ACHN (cell line): Measurements from ENCODE around the gene ASCC2.
"Not testable (repeated sequence)": the region's sequence is repeated elsewhere in the genome, so short reads cannot be mapped to it uniquely, and the experiment has no call there.

Experiments used
- DNase-seq: peaks from one replicate; pipeline ENCODE4 v3.0.0-alpha.2; 2015
- in situ Hi-C: cut with HindIII; loops from 2 replicates; pipeline ENCODE4 v1.10.0; 2017; ENCODE audit warnings: low sequenced_read_pairs, low pct_ligation_motif_present, low pct_unique_long_range_greater_than_20kb

The ASCC2 gene, protein sequence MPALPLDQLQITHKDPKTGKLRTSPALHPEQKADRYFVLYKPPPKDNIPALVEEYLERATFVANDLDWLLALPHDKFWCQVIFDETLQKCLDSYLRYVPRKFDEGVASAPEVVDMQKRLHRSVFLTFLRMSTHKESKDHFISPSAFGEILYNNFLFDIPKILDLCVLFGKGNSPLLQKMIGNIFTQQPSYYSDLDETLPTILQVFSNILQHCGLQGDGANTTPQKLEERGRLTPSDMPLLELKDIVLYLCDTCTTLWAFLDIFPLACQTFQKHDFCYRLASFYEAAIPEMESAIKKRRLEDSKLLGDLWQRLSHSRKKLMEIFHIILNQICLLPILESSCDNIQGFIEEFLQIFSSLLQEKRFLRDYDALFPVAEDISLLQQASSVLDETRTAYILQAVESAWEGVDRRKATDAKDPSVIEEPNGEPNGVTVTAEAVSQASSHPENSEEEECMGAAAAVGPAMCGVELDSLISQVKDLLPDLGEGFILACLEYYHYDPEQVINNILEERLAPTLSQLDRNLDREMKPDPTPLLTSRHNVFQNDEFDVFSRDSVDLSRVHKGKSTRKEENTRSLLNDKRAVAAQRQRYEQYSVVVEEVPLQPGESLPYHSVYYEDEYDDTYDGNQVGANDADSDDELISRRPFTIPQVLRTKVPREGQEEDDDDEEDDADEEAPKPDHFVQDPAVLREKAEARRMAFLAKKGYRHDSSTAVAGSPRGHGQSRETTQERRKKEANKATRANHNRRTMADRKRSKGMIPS

DNA sequence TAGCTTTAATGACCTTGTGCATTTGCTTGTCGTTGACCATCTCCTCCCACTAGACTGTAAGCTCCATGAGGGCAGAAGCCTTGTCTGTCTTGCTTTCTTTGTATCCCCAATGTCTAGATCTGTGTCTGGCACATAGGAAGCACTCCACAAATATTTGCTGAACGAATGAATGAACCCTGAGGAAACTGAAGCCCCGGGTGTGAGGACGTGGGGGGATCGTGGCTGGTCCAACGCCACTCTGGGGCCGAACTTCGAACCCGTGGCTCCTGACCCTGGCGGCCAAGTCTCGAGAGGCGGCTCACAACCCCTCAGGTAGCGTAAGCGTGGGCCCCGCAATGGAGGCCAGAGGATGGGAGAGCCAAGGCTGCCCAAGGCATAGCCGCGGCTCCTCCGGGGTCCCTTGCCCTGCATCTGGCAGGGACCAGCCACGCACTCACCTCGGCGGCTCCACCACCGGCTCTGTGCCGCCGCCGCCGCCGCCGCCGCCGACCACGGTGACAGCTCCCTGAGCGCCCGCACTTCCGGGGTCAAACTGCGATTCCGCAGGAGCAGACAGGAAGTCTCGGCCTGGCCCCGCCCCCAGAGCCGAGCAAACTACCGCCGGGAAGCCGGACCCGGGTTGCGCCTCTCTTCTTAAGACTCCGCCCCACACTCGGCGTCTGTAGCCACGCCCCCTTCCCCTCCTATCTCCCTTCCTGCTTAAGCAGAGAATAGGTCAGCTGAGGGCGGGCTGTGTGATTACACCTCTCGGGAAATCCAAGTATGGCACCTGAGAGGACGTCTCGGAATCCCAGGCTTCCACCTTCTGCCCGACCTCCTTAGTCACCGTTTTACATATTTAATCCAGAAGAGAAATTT, at the start of gene ASCC2:
TSS of gene ASCC2 (minus strand) at position 534 of the 858 bp plus-strand sequence. CDS start 5,949 bp downstream, outside the sequence.
- peak; percentile 96 for DNase-seq
- in situ Hi-C loops, result no loop called here

DNA sequence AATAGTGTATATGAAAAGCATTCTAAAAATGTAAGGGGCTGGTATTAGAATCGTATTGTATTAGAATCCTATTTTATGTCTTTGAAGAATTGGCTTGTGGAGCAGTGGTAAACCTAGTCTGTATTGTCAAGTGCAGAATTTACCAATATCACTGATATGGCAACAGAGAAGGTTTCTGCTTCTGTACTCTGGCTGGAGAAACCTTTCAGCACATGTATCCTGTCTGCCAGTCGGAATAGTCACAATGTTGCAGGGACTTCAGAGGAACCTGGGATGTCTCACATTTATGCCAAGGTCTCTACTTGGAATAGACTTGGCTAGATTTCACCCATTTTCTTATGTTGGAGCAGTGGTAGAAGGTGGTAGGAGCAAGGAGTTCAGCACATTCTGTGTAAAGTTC, 49.3 kb upstream of the ASCC2 start:
- DNase-seq, result no peak
- in situ Hi-C loops, result no loop called here

DNA sequence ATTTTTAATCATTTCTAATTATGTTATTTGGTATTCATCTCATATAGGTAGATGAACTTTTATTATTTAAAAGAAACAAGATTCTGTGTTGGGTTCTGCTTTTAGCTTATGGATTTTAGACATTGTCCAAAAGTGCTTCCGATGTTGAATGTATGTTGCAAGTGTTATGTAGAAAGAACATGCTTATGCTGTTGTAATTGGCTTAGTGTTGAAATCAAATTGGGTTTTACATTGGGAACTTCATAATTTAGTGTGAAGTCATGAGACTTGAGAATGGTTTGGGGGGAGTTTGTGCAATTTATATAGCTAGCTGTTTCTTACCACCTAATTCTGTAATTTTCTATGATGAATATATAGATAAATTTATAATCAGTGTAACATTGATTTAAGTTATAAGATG, 48.5 kb upstream of the ASCC2 start:
- in situ Hi-C loops, result no loop called here
- no peak for DNase-seq

DNA sequence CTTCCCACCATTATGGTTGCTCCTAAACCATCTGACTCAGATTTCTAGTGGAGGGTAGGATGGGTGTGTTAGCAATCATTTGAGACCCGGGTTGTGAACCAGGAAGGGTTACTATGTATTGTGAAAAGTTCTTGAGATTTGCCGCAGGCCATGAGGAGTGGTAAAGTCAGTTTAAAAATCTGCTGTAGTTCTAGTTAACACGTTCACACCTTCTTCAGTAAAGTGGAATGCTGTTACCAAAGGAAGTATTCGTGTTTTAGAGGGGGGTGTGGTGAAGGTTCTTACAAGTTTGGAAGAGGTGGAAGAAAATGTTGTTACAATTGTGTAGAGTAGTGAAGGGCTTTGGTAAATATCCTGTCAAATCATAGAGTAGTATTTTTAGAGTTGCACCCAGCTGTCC, 47.5 kb upstream of the ASCC2 start:
- DNase-seq, result no peak
- in situ Hi-C loops, result no loop called here

DNA sequence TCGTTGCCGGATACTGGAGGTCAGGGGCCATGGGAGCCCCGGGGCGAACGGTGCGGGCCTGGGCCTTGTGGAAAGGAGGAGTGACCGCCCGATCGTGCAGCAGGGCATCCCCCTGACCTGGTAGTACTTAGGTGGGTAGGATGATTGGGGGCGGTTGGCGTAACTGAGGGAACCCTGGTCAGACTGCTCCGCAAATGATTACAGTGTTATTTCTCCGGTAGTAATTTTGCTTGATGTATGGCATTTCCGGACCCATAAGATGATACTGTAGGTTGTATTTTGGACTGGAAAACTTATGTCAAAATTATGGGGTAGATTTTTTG, 45.7 kb upstream of the ASCC2 start:
- DNase-seq, result no peak

DNA sequence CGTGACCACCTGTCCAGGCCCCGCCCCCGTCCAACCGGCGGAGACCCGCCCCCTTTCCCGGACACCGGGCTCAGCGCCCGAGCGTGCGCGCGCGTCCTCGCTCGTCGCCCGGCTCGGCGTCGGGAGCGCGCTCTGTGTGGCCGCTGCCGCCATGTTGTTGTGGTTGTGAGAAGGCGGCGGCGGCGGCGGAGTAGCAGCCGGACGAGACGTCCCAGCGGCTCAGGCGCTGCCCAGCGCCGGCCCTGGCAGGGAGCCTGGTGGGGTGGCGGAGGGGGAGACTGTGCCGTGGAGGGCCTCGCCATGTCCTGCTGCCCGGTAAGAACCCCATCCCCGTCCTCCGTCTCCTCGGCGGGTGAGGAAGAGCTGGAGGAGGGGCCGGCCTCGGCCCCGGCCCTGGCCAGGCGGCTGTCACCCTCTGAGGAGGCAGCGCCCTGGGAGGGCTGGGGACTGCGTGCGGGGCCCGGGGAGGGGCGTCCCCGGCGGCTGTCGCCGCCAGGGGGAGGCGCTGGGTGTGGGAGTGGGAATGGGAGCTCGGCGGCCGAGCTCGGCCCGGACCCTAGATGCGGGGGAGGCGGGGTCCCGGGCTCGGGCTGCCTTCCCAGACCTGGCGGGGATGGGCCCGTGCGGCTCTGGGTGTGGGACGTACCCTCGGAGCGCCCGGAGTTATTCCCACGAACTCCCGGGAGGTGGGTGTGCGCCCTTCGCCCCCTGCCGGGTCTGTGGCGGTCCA, 45.1 kb upstream of the ASCC2 start, which contains the start of gene MTMR3:
TSS of gene MTMR3 (plus strand) at position 130 of the 730 bp plus-strand sequence. CDS start 87,886 bp downstream, outside the sequence.
- in situ Hi-C loops, result no loop called here
- DNase-seq, result peak; percentile 86

More for the DNA sequence above, 45.7 kb upstream of the ASCC2 start:
- in situ Hi-C loops, result no loop called here

DNA sequence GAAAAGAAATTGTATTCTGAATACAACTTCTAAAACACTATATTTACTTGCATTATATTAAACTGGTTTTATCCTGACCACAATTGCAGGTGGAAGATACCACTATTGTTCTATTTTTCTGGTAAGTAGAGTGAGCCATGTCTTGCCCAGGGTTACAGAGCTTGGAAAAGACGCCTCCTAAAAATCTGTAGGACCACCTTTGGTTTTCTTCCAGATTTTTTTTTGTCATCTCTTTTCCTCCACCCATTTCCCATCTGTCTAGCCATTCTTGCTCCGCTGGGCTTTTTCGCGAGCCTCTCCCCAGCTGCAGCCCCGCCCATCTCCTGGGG, 44.6 kb upstream of the ASCC2 start:
- no peak for DNase-seq
- in situ Hi-C loops, result no loop called here

DNA sequence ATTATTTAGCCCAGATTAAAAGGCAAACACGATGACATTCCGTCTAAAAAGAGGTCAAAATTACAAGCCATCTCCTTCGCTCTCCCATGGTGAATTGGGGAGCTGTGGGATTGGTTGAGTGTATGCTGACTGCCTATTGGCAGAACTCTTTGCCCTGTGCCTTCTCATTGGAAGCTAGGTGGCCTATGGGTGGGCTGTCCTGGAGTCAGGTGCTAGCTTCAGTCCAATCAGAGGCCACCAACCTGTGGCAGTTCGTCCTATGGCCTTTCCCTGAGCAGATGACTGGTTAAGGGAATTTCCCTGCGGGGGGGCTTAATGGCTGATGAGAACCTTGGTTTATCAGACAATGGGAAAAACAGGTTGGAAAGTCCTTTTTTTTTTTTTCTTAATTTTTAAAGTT, 41.7 kb upstream of the ASCC2 start:
- no peak for DNase-seq
- in situ Hi-C loops, result no loop called here

DNA sequence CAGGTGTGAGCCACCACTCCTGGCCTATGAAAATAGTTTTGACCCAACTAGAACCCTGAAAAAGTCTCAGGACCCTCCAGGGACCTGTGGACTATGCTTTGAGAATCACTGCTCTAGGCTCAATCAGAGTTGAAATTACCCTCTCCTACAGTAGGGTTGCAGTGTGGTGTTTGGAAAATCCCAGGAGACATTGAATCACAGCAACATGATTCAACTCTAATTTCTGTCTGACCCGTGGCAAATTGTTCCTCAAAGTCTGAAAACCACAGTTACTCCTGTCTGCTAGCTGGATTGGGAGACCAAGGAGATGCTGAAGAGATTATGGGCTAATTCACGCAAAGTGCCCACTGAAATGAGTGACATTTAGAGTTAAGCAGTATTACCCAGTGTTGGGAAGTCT, 39.5 kb upstream of the ASCC2 start:
- DNase-seq, result no peak
- in situ Hi-C loops, result no loop called here

DNA sequence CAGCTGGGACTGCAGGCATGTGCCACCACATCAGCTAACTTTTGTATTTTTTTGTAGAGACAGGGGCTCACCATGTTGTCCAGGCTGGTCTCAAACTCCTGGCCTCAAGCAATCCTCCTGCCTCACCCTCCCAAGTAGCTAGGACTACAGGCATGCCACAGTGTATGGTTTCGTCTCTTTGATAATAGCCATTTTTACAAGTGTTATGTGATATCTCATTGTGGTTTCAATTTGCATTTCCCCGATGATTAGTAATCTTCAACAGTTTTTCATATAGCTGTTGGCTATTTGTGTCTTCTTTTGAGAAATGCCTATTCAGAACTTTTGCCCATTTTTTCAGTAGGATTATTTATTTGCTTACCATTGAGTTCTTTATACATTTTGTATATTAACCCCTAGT, 35.9 kb upstream of the ASCC2 start:
- DNase-seq, result no peak
- in situ Hi-C loops, result no loop called here

DNA sequence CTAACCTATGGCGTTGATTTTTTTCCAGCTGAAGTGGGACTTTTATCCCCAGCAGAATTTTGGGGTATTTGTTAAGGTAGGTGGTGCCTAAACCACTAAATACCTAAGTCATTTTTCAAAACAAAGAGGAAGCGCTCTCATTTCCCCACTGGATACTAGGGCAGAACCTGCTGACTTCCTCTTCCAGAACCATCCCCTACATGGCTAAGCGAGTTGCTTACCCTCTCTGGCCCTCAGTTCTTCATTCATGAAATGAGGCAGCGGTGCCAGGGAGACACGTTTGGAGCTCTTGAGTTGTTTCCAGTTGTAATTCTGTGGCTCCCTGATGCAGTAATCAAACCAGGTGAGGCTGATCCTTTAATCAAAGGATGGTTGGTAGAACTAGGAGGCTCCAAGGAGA, 34.9 kb upstream of the ASCC2 start:
- DNase-seq, result no peak
- in situ Hi-C loops, result no loop called here

DNA sequence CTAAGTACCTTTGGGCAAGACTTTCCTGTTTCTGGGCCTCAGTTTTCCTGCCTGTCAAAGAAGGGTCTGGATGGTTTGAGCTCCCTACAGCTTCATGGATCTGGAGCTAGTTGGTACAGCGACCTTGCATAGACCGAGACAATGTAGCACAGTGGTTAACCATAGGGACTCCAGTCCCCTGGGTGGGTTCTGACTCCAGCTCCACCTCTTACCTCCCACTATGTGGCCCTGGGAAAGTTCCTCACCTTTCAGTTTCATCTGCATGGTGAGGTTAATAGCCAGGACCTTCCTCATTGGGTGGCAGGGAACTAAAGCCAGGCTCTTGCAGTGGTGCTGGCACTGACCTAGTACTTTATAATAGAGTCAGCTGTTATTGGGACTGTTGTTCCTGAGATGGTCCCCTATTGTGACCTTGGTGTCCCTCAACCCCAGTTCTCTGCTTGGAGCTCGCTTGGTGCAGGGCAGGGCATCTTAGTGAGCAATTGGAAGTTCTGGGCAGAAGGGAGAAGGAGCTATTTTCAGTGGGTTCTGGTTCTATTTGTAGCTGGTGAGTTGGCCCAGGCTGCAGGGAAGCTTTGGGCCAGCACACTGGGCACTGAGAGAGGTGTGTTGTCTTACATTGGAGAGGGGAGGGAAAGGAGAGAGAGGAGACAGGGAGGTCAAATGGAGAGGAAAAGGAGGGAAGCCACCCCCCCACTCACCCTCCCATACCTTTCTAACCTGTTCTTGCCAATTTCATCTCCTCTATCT, 34.2 kb upstream of the ASCC2 start:
- in situ Hi-C loops, result no loop called here
- no peak for DNase-seq

DNA sequence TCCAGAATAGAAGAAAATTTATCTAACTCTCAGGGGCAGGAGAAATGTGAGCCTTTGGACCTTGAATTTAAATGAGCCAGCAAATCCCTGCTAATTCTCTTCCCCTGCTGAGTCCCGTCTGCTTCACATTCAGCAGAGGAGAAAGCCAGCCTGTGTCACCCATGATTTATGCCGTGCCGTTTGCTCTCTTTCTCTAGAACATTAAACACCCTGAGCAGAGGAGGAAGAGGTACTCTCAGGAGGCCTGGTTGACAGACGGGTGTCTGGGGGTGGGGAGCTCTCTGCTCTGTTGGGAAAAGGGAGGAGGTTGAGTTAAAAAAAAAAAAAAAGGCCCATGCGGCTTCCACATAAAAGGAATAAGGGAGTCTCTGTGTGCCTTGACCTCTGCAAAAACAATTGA, 33.6 kb upstream of the ASCC2 start:
- no peak for DNase-seq

DNA sequence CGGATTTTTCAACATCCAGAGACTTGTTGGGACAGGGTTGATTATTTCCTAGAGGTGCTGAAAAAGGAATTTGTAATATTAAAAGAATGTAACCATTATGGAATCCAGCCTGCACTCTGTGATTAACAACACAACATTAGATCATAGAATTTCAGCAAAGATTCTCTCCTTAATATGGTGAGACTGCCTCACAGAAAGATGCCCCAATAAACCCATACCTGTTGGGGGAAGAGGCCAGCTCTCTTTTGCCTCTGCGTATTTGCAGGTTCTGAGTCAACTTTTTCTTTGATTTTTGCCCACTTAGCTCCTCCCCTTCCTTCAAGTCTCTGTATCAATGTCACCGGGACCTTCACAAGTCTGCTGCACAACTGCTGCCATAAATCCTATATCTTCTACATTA, 32.5 kb upstream of the ASCC2 start:
- in situ Hi-C loops, result no loop called here
- DNase-seq, result peak; percentile 52

More for the DNA sequence above, 33.6 kb upstream of the ASCC2 start:
- in situ Hi-C loops, result no loop called here

DNA sequence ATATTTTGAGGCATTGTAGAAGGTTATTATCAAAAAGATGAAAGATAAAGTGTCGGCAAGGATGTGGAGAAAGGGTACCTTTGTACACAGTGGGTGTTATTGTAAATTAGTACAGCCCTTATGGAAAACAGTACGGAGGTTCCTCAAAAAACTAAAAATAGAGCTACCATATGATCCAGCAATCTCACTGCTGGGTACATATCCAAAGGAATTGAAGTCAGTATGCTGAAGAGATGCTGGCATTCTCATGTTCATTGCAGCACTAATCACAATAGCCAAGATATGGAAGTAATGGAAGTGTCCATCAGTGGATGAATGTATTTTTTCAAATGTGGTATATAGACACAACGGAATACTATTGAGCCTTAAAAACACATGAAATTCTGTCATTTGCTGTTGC, 29.8 kb upstream of the ASCC2 start:
- in situ Hi-C loops, result no loop called here

DNA sequence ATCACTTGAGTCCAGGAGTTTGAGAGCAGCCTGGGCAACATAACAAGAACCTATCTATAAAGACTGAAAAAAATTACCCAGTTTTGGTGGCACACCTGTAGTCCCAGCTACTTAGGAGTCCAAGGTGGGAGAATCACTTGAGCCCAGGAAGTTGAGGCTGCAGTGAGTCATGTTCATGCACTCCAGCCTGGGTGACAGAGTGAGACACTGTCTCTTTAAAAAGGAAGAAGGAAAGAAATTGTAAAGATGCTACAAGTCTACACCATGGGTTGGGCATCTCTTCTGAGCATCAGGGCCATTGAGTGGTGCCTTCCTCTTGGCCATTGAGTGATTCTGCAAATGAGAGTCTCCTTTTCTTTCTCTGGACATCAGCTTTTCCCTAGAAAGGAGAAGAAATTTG, 29.2 kb upstream of the ASCC2 start:
- no peak for DNase-seq
- in situ Hi-C loops, result no loop called here

More for the DNA sequence above, 29.8 kb upstream of the ASCC2 start:
- no peak for DNase-seq

DNA sequence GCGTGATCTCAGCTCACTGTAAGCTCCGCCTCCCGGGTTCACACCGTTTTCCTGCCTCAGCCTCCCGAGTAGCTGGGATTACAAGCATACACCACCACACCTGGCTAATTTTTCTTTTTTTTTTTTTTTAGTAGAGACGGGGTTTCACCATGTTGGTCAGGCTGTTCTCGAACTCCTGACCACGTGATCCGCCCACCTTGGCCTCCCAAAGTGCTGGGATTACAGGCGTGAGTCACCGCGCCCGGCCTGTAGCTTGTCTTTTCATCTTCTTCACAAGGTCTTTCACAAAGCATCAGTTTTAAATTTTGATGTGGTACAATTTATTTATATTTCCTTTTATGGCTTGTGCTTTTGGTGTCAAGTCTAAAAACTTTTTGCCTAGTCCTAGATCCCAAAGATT, 27.5 kb upstream of the ASCC2 start:
- in situ Hi-C loops, DNase-seq: not testable (repeated sequence)
